ENCODE results near the gene KIAA1143. TPM values are rescaled to one million over a fixed set of nuclear protein-coding genes. Genes with fewer than 3 reads are reported as not detected.
A peak's percentile ranks its signal among the peaks of the same experiment; 100 is the strongest.

Gene KIAA1143
- total RNA-seq: 12.0 TPM

DNA sequence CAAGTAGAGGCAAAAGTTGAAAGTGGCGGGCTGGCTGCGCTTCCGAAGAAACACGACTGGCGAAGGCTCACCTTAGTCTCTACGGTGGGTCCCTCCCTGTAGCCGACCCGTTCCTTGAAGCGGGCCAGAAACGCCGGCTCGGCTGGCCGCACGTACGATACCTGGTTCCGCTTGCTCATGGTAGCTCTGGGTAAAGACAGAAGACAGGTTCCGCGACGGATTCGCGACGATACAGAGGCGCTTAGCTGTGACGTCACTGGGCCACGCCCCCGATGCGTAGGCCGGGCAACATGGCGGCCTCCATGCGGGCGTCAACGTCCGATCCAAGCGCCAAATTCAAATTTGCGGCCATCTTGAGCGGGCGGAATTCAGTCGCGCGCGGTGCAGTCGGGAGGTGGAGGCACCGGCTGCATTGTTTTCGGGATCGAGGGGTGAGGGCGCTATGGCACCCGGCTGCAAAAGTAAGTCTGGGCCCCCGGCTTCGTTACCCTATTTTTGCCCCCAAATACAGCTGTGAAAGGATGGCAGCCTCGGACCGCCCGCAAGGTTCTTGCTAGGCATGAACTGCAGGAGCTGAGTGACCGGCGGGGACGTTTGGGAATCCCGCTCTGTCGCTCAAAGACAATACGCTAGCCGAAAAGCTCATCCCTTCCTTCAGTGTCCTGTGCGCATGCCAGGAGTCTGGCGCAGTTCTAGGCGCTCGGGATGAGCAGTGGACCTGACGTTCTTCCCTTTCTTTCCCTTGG lies at the start of gene KIAA1143, which contains the start of gene KIF15:
Gene KIAA1143 (minus strand): TSS at position 196 of the 746 bp plus-strand sequence. CDS start 17 bp downstream, at position 179.
Gene KIF15 (plus strand): TSS at position 371 of the 746 bp plus-strand sequence. CDS start 72 bp downstream, at position 443.
- Histone ChIP-seq H3K27me3 (no peaks in the 10 kb centered on the region), H3K9me3 (no peaks in the 10 kb centered on the region), H3K4me1 (peaks cover 0 to 5% of the 10 kb centered on the region in 2 donors), H3K36me3 (peaks cover 0 to 7% of the 10 kb centered on the region in 2 donors), H3K27ac (peak within 1 kb of the TSS; percentile 7 to 56), H3K4me3 (peak within 1 kb of the TSS; percentile 59 to 87)
- peak; percentile 81 to 97 for DNase-seq (ENCODE audit: low spot score in 2 of 2)
- TF ChIP-seq, protein P1, sequence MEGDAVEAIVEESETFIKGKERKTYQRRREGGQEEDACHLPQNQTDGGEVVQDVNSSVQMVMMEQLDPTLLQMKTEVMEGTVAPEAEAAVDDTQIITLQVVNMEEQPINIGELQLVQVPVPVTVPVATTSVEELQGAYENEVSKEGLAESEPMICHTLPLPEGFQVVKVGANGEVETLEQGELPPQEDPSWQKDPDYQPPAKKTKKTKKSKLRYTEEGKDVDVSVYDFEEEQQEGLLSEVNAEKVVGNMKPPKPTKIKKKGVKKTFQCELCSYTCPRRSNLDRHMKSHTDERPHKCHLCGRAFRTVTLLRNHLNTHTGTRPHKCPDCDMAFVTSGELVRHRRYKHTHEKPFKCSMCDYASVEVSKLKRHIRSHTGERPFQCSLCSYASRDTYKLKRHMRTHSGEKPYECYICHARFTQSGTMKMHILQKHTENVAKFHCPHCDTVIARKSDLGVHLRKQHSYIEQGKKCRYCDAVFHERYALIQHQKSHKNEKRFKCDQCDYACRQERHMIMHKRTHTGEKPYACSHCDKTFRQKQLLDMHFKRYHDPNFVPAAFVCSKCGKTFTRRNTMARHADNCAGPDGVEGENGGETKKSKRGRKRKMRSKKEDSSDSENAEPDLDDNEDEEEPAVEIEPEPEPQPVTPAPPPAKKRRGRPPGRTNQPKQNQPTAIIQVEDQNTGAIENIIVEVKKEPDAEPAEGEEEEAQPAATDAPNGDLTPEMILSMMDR (IDR thresholded peaks at IDR 0.05): no peak
- intact Hi-C loops (cut with DNase I): loop anchor here (1.0 to 5.0 kb wide), 5 partner anchors 33 to 424 kb away; partner anchors contain the start of genes EXOSC7, TCAIM, TMEM42 and ZDHHC3

- Histone ChIP-seq H3K4me3 (no peak overlapping the region), H3K27ac (no peak overlapping the region), H3K27me3 (no peaks in the 10 kb centered on the region), H3K9me3 (no peaks in the 10 kb centered on the region), H3K36me3 (no peaks in the 10 kb centered on the region), H3K4me1 (no peaks in the 10 kb centered on the region)
- intact Hi-C loops (cut with DNase I): no loop called here
- DNase-seq (ENCODE audit: low spot score in 2 of 2): no peak
- TF ChIP-seq, protein P1 (IDR thresholded peaks at IDR 0.05): no peak
These were observed 44.5 kb upstream of the KIAA1143 start for GRCh38 chr3:44805960-44806359.

GRCh38 chr3:44803298-44803697 lies 41.9 kb upstream of the KIAA1143 start:
- Histone ChIP-seq H3K27ac (no peak overlapping the region), H3K4me1 (no peaks in the 10 kb centered on the region), H3K27me3 (no peaks in the 10 kb centered on the region), H3K4me3 (no peak overlapping the region), H3K36me3 (no peaks in the 10 kb centered on the region), H3K9me3 (no peaks in the 10 kb centered on the region)
- no peak for DNase-seq (ENCODE audit: low spot score in 2 of 2)
- intact Hi-C loops (cut with DNase I): no loop called here
- TF ChIP-seq, protein P1 (IDR thresholded peaks at IDR 0.05): no peak

- intact Hi-C loops (cut with DNase I): no loop called here
- Histone ChIP-seq H3K27ac (no peak overlapping the region), H3K36me3 (no peaks in the 10 kb centered on the region), H3K4me3 (no peak overlapping the region), H3K27me3 (no peaks in the 10 kb centered on the region), H3K9me3 (no peaks in the 10 kb centered on the region), H3K4me1 (no peaks in the 10 kb centered on the region)
- no peak for DNase-seq (ENCODE audit: low spot score in 2 of 2)
- TF ChIP-seq, protein P1 (IDR thresholded peaks at IDR 0.05): no peak
These were observed 40.6 kb upstream of the KIAA1143 start for GRCh38 chr3:44802011-44802410.

DNA sequence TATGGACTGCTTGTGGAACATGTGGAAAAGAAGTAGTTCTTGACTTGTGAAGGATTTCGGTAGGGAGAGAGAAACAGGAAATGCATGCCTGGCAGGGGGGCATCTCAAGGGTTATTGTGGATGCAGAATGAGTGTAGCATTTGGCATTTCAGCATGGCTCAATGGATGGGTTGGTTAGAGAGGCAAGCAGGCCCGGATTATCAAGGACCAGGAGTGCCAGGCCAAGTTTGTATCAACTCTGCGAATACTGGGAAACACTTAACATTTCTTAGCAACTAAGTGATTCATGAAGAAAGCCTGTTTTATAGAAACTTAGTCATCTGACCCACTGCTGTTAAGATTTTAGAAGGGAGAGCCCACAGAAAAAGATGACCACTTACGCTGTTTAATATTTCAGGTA lies 33.8 kb upstream of the KIAA1143 start:
- H3K9me3 ChIP-seq: no peaks in the 10 kb centered on the region
- intact Hi-C loops (cut with DNase I): no loop called here
- H3K4me1 ChIP-seq: no peaks in the 10 kb centered on the region
- no peaks in the 10 kb centered on the region for H3K36me3 ChIP-seq
- H3K27me3 ChIP-seq: no peaks in the 10 kb centered on the region
- no peak for DNase-seq (ENCODE audit: low spot score in 2 of 2)
- H3K27ac ChIP-seq: no peak overlapping the region
- H3K4me3 ChIP-seq: no peak overlapping the region
- TF ChIP-seq, protein P1 (IDR thresholded peaks at IDR 0.05): no peak
